ENCODE results near the gene CHTF8.

CHTF8 gene

GRCh38 chr16:69120096-69120664 is 12.2 kb downstream of the CHTF8 start:
- H3K36me3 ChIP-seq (ENCODE audit: control insufficient read depth, insufficient read depth, low read length): peaks cover 93% of the 10 kb centered on the region

DNA sequence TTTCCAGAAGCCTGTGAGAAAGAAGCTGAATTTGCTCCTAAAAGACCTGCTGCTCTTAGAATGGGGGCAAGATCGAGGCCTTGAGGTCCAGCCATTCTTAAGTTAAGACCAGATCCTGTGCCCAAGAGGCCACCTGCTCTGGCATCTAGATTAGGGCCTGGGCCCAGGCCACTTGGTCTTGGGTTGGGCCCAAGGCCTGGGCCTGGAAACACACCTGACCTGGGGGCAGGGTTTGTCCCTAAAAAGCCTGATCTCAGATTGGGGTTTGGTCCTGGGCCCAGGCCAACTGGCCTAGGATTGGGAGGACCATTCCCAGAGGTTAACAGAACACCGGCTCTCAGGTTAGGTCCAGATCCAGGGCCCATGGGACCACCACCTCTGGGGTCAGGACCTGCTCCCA is 12.9 kb downstream of the CHTF8 start:
- H3K36me3 ChIP-seq (ENCODE audit: control insufficient read depth, insufficient read depth, low read length): peaks cover 92% of the 10 kb centered on the region
- H3K4me1 ChIP-seq (ENCODE audit: control insufficient read depth, insufficient read depth, low read length, poor library complexity, severe bottlenecking): no peaks in the 10 kb centered on the region
- H3K9me3 ChIP-seq (ENCODE audit: control insufficient read depth, low read length): no peaks in the 10 kb centered on the region
- H3K27ac ChIP-seq (ENCODE audit: low read depth, low read length, severe bottlenecking): no peak overlapping the region
- 89 to 93% methylated on average over 2 of the region's 2 CpGs for WGBS, 2 experiments (ENCODE audit: insufficient coverage in 2 of 2)
- H3K4me3 ChIP-seq (ENCODE audit: extremely low read depth, insufficient read depth, low read length, poor library complexity, severe bottlenecking): no peak overlapping the region

More at GRCh38 chr16:69120096-69120664, 12.2 kb downstream of the CHTF8 start:
- 98 to 99% methylated on average over 16 to 17 of the region's 19 CpGs for WGBS, 2 experiments (ENCODE audit: insufficient coverage in 2 of 2)
- no peaks in the 10 kb centered on the region for H3K9me3 ChIP-seq (ENCODE audit: control insufficient read depth, low read length)
- no peak overlapping the region for H3K4me3 ChIP-seq (ENCODE audit: extremely low read depth, insufficient read depth, low read length, poor library complexity, severe bottlenecking)
- no peak overlapping the region for H3K27ac ChIP-seq (ENCODE audit: low read depth, low read length, severe bottlenecking)
- H3K4me1 ChIP-seq (ENCODE audit: control insufficient read depth, insufficient read depth, low read length, poor library complexity, severe bottlenecking): no peaks in the 10 kb centered on the region

DNA sequence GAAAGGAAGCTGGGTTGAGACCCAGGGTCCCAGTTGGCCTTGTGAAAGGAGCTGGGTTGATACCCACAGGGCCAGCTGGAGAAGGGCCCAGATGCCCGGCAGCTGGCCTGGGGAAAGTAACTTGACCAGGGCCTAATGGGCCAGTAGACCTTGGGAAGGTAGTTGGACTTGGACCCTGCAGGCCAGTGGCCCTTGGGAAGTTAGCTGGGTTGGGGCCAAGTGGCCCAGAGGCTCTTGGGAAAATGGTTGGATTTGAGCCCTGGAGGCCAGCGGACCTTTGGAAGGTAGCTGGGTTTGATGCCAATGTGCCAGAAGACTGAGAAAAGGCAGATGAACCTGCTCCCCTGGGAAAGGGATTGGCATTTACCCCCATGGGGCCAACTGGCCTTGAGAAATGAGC is 13.4 kb downstream of the CHTF8 start:
- Histone ChIP-seq H3K27ac (ENCODE audit: low read depth, low read length, severe bottlenecking) (no peak overlapping the region), H3K36me3 (ENCODE audit: control insufficient read depth, insufficient read depth, low read length) (peaks cover 93% of the 10 kb centered on the region), H3K4me3 (ENCODE audit: extremely low read depth, insufficient read depth, low read length, poor library complexity, severe bottlenecking) (no peak overlapping the region), H3K9me3 (ENCODE audit: control insufficient read depth, low read length) (no peaks in the 10 kb centered on the region), H3K4me1 (ENCODE audit: control insufficient read depth, insufficient read depth, low read length, poor library complexity, severe bottlenecking) (no peaks in the 10 kb centered on the region)
- 95 to 100% methylated on average over 2 of the region's 2 CpGs for WGBS, 2 experiments (ENCODE audit: insufficient coverage in 2 of 2)

DNA sequence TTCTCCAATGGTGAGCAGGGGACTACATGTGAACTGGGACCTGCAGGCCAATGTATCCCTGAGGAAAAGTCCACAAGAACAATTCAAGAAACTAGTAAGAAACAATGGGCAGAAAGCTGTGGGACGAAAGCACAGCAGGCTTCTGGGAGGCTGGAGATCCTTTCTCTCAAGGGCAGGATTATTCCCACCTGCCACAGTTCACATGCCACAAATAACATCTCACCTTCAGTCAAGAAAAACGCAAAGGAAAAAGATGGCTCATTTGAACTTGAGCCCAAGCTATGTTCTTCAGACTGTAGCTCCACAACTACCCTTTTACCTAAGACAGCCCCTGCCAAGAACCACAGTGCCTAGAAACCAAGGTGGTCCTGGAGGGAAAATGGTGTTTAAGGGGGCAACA is 13.9 kb downstream of the CHTF8 start:
- Histone ChIP-seq H3K27ac (ENCODE audit: low read depth, low read length, severe bottlenecking) (no peak overlapping the region), H3K4me1 (ENCODE audit: control insufficient read depth, insufficient read depth, low read length, poor library complexity, severe bottlenecking) (no peaks in the 10 kb centered on the region), H3K9me3 (ENCODE audit: control insufficient read depth, low read length) (no peaks in the 10 kb centered on the region), H3K36me3 (ENCODE audit: control insufficient read depth, insufficient read depth, low read length) (peaks cover 90% of the 10 kb centered on the region), H3K4me3 (ENCODE audit: extremely low read depth, insufficient read depth, low read length, poor library complexity, severe bottlenecking) (no peak overlapping the region)
- 100% methylated on average over 1 to 2 of the region's 2 CpGs for WGBS, 2 experiments (ENCODE audit: insufficient coverage in 2 of 2)

- H3K27ac ChIP-seq (ENCODE audit: low read depth, low read length, severe bottlenecking): no peak overlapping the region
- H3K36me3 ChIP-seq (ENCODE audit: control insufficient read depth, insufficient read depth, low read length): peaks cover 80% of the 10 kb centered on the region
- no peaks in the 10 kb centered on the region for H3K9me3 ChIP-seq (ENCODE audit: control insufficient read depth, low read length)
- no peaks in the 10 kb centered on the region for H3K4me1 ChIP-seq (ENCODE audit: control insufficient read depth, insufficient read depth, low read length, poor library complexity, severe bottlenecking)
- H3K4me3 ChIP-seq (ENCODE audit: extremely low read depth, insufficient read depth, low read length, poor library complexity, severe bottlenecking): no peak overlapping the region
- WGBS, 2 experiments (ENCODE audit: insufficient coverage in 2 of 2): 93 to 98% methylated on average over 6 of the region's 6 CpGs
These were observed 15.5 kb downstream of the CHTF8 start for GRCh38 chr16:69116906-69117305.

DNA sequence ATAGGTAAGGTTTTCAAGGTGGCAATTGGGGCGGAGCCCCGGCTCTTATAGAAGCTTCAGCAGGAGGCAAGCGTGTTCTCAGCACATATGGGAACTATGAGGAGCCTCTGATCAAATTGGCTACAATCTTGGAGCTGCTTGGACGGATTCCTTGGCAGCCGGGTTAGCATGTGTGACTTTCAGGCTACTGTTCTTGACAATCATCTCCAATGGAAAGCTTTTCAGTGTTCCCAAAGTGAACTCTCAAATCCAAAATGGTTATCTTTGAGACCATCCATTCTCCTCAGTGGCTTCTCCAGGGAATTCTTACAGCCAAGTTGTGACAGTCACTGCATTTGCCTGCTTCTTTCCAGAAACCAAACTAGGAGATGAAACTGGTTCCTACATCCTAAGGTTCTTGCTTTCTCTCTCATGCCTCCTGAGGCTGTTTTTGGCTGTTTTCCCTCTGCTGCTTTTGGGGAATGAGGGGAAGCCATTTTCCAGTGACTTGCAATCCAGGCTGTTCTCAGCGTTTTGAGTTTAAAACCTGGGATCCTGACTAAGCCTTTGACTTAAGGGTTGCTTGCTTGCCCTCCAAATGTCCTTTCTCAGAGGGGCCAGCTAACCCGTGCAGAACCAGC is 16.0 kb downstream of the CHTF8 start:
- WGBS, 2 experiments (ENCODE audit: insufficient coverage in 2 of 2): 97 to 98% methylated on average over 6 to 7 of the region's 7 CpGs
- H3K36me3 ChIP-seq (ENCODE audit: control insufficient read depth, insufficient read depth, low read length): peaks cover 80% of the 10 kb centered on the region

GRCh38 chr16:69115837-69116236 is 16.6 kb downstream of the CHTF8 start:
- Histone ChIP-seq H3K4me1 (ENCODE audit: control insufficient read depth, insufficient read depth, low read length, poor library complexity, severe bottlenecking) (no peaks in the 10 kb centered on the region), H3K9me3 (ENCODE audit: control insufficient read depth, low read length) (no peaks in the 10 kb centered on the region), H3K4me3 (ENCODE audit: extremely low read depth, insufficient read depth, low read length, poor library complexity, severe bottlenecking) (no peak overlapping the region), H3K36me3 (ENCODE audit: control insufficient read depth, insufficient read depth, low read length) (peaks cover 75% of the 10 kb centered on the region), H3K27ac (ENCODE audit: low read depth, low read length, severe bottlenecking) (no peak overlapping the region)
- 60 to 71% methylated on average over 1 of the region's 1 CpG for WGBS, 2 experiments (ENCODE audit: insufficient coverage in 2 of 2)

More for the DNA sequence above, 16.0 kb downstream of the CHTF8 start:
- no peak overlapping the region for H3K27ac ChIP-seq (ENCODE audit: low read depth, low read length, severe bottlenecking)
- H3K4me1 ChIP-seq (ENCODE audit: control insufficient read depth, insufficient read depth, low read length, poor library complexity, severe bottlenecking): no peaks in the 10 kb centered on the region
- H3K4me3 ChIP-seq (ENCODE audit: extremely low read depth, insufficient read depth, low read length, poor library complexity, severe bottlenecking): no peak overlapping the region
- H3K9me3 ChIP-seq (ENCODE audit: control insufficient read depth, low read length): no peaks in the 10 kb centered on the region

DNA sequence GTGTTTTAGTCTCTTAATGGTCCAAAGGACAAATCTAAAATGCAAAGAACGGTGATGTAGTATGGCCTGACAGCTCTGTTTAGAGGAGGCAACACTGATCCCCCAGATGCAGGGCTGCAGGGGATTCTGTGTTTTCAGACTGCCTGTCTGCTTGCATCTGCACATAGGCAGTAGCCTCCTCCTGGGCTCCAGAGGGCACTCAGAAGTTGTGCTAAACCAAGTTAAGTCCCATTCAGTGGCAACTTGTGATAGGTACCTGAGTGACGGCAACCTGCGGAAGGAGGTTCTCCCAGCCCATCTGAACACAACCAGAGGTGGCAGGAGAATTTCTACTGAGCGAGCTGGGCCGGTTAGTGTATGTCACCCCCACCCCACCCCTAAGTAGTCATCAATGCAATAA is 17.0 kb downstream of the CHTF8 start:
- H3K9me3 ChIP-seq (ENCODE audit: control insufficient read depth, low read length): no peaks in the 10 kb centered on the region
- peaks cover 75% of the 10 kb centered on the region for H3K36me3 ChIP-seq (ENCODE audit: control insufficient read depth, insufficient read depth, low read length)
- no peak overlapping the region for H3K4me3 ChIP-seq (ENCODE audit: extremely low read depth, insufficient read depth, low read length, poor library complexity, severe bottlenecking)
- WGBS, 2 experiments (ENCODE audit: insufficient coverage in 2 of 2): 95 to 98% methylated on average over 3 of the region's 5 CpGs
- no peaks in the 10 kb centered on the region for H3K4me1 ChIP-seq (ENCODE audit: control insufficient read depth, insufficient read depth, low read length, poor library complexity, severe bottlenecking)
- H3K27ac ChIP-seq (ENCODE audit: low read depth, low read length, severe bottlenecking): no peak overlapping the region

DNA sequence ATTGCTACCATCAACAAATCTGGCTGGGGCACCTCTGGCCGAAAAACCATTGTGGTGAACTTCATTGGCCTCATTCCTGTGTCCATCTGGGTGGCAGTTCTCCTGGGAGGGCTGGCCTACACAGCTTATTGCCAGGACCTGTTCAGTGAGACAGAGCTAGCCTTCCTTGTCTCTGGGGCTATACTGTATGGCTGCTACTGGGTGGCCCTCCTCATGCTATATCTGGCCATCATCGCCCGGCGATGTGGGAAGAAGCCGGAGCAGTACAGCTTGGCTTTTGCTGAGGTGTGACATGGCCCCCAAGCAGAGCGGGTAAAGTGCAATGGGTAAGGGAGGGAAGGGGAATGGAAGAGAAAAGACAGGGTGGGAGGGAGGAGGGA is 17.4 kb downstream of the CHTF8 start:
- WGBS, 2 experiments (ENCODE audit: insufficient coverage in 2 of 2): 94 to 96% methylated on average over 5 to 6 of the region's 6 CpGs
- H3K9me3 ChIP-seq (ENCODE audit: control insufficient read depth, low read length): no peaks in the 10 kb centered on the region
- no peaks in the 10 kb centered on the region for H3K4me1 ChIP-seq (ENCODE audit: control insufficient read depth, insufficient read depth, low read length, poor library complexity, severe bottlenecking)
- no peak overlapping the region for H3K4me3 ChIP-seq (ENCODE audit: extremely low read depth, insufficient read depth, low read length, poor library complexity, severe bottlenecking)
- H3K36me3 ChIP-seq (ENCODE audit: control insufficient read depth, insufficient read depth, low read length): peaks cover 74% of the 10 kb centered on the region
- no peak overlapping the region for H3K27ac ChIP-seq (ENCODE audit: low read depth, low read length, severe bottlenecking)

GRCh38 chr16:69114346-69114975 is 17.9 kb downstream of the CHTF8 start:
- peaks cover 74% of the 10 kb centered on the region for H3K36me3 ChIP-seq (ENCODE audit: control insufficient read depth, insufficient read depth, low read length)
- H3K4me3 ChIP-seq (ENCODE audit: extremely low read depth, insufficient read depth, low read length, poor library complexity, severe bottlenecking): no peak overlapping the region
- no peak overlapping the region for H3K27ac ChIP-seq (ENCODE audit: low read depth, low read length, severe bottlenecking)
- no peaks in the 10 kb centered on the region for H3K9me3 ChIP-seq (ENCODE audit: control insufficient read depth, low read length)
- no peaks in the 10 kb centered on the region for H3K4me1 ChIP-seq (ENCODE audit: control insufficient read depth, insufficient read depth, low read length, poor library complexity, severe bottlenecking)
- WGBS, 2 experiments (ENCODE audit: insufficient coverage in 2 of 2): 95 to 98% methylated on average over 23 to 25 of the region's 25 CpGs

- Histone ChIP-seq H3K9me3 (ENCODE audit: control insufficient read depth, low read length) (no peaks in the 10 kb centered on the region), H3K4me1 (ENCODE audit: control insufficient read depth, insufficient read depth, low read length, poor library complexity, severe bottlenecking) (peaks cover under 1% of the 10 kb centered on the region), H3K4me3 (ENCODE audit: extremely low read depth, insufficient read depth, low read length, poor library complexity, severe bottlenecking) (no peak overlapping the region), H3K36me3 (ENCODE audit: control insufficient read depth, insufficient read depth, low read length) (peaks cover 62% of the 10 kb centered on the region), H3K27ac (ENCODE audit: low read depth, low read length, severe bottlenecking) (no peak overlapping the region)
- 95 to 96% methylated on average over 7 of the region's 7 CpGs for WGBS, 2 experiments (ENCODE audit: insufficient coverage in 2 of 2)
These were observed 19.2 kb downstream of the CHTF8 start for GRCh38 chr16:69113216-69113615.
